Activated CD4-positive, alpha-beta T cell treated with anti-CD3 and anti-CD28 coated beads, Interleukin-2, amount 10 ng/mL, durations not matched to agents 24 days and 14 days (primary cell): Measurements from ENCODE around the gene ZNF138. TPM values are rescaled to one million over a fixed set of nuclear protein-coding genes. Genes with fewer than 3 reads are reported as not detected.

Source experiments
- total RNA-seq: library from RNA; stranded (reverse); gene quantifications from 2 replicates; pipeline ENCODE4 v1.2.3, GENCODE V29; 2022

ZNF138 gene
- total RNA-seq, 1 donor from 2014 or later = 8.6 TPM

Other genes with a start within 250 kb of the ZNF138 start
- gene ZNF680, start 231.4 kb upstream of the ZNF138 start, total RNA-seq = 10.4 and 10.7 TPM in 2 replicates
- 13.0 and 13.3 TPM in 2 replicates for gene ZNF107, start 128.3 kb upstream of the ZNF138 start, total RNA-seq
- 8.7 and 9.4 TPM in 2 replicates for gene ZNF273, start 108.8 kb downstream of the ZNF138 start, total RNA-seq
- gene ZNF117, start 196.6 kb downstream of the ZNF138 start, total RNA-seq = 2.4 and 3.6 TPM in 2 replicates
- gene ERV3-1, start 212.3 kb downstream of the ZNF138 start, total RNA-seq = 7.4 and 9.5 TPM in 2 replicates